ENCODE results near the gene ALG9.
"Not testable (repeated sequence)": the region's sequence is repeated elsewhere in the genome, so short reads cannot be mapped to it uniquely, and the experiment has no call there.

ALG9 gene

DNA sequence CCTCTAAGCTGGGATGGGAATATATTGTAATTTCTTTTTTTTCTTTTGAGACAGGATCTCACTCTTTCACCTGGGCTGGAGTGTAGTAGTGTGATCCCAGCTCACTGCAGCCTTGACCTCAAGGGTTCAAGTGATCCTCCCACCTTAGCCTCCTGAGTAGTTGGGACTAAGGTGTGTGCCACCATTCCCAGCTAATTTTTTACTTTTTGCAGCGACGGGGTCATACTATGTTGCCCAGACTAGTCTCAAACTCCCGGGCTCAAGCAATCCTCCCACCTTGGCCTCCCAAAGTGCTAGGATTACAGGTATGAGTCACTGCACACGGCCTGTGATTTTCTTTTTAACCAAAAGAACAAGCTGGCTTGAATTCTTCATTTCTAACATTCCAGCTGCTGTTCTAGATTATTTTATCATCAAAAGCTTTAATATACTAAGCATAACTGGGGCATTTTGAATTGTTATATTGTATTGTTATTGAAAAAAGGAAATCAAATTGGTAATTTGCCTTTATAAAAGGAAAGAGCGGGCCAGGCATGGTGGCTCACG, 78.4 kb downstream of the ALG9 start:
- DNase-seq: no peak

DNA sequence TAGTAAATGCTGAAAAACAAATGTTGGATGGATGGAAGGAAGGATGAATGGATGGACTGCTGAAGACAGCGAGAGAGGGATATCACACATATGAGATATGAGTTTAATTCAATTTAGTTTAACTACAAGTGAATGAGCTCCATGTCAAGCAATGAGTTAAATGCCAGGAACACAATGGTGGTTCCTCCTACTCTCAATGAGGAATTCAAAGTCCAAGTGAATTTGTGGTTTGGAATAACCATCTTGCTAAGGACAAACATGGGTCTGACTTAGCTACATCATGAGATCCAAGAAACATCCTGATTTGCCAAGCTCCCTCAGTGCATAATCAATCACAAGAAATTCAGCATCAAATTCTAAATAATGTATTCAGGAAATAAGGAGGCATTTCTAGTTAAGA, 79.1 kb downstream of the ALG9 start:
- no peak for DNase-seq

DNA sequence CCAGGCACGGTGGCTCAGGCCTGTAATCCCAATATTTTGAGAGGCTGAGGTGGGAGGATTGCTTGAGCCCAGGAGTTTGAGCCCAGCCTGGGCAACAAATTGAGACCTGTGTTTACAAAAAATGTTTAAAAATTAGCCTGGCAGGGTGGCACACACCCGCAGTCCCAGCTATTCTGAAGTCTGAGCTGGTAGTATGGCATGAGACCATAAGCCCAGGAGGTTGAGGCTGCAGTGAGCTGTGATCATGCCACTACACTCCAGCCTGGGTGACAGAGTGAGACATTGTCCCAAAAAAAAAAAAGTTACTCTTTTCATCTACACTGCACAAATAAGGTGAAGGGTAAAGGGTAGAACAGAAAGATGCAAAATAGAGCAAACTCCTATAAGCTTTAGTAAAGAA, 82.9 kb downstream of the ALG9 start:
- DNase-seq: no peak

DNA sequence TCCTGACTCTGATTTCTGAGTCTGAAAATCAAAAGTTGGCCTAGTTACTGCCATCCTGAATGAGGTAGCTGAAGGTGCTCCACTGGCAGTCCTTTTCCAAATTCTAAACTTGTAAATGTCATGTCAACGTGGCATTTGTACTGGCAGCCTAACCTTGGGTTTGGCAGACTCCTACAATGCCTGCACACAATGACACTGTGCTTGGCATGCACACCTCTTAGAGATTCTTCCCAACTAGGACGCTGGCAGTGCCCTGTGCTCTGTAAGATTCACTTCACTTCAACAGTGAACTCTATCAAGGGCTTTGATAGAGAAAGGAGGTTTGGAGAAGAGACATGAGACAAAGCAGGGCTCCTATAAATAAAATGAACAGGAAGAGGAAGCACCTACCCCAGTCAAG, 83.3 kb downstream of the ALG9 start:
- no peak for DNase-seq

DNA sequence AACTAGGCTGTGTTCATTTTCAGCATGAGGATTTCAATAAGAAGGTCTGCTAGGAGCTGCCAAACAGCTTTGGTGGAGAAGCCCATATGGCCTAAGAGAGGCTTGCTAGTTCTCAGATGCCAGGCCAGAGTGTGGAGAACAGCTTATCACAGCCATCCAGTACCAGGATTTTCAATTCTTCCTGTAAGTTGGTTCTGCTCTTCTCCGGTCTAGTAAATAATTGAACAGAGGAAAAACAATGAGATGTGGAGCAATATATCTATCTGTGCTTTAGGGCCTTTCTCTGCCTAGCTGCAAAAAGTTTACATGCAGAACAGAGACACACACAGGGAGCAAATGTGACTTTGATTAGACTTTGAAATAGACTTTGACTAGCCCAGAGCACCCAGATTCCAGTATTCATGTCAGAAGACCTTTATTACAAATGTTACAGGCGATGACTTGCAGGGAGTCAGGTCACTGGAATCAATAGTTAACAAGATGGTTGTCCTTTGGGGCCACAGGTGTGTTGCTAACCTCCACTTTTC, 85.4 kb downstream of the ALG9 start:
- no peak for DNase-seq

DNA sequence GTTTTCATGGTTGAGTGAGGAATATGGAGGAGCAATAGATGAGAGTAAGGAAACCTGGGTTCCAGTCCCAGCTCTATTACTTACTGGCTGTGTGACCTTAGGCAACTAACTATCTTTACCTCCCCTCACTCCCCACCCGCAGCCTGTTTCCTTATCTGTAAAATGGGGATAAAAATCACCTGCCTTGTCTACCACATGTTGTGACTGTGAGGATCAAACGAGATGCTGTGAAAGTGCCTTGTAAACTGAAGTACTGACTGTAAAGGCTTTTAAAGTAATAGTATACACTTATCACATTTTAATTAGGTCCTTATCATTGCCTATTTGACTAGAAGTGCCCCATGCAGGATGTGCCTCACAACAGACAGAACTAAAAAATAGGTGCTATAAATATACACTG, 86.3 kb downstream of the ALG9 start:
- DNase-seq: no peak

DNA sequence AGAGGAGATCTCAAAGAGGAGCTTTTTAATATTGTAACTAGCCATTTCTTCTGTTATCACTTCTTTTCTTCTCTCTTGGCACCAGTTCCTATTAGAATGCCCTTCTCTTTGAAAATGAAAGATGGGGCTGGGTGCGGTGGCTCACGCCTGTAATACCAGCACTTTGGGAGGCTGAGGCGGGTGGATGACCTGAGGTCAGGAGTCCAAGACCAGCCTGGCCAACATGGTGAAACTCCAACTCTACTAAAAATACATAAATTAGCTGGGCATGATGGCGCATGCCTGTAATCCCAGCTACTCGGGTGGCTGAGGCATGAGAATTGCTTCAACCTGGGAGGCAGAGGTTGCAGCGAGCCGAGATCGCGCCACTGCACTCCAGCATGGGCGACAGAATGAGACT, 87.1 kb downstream of the ALG9 start:
- DNase-seq: not testable (repeated sequence)

DNA sequence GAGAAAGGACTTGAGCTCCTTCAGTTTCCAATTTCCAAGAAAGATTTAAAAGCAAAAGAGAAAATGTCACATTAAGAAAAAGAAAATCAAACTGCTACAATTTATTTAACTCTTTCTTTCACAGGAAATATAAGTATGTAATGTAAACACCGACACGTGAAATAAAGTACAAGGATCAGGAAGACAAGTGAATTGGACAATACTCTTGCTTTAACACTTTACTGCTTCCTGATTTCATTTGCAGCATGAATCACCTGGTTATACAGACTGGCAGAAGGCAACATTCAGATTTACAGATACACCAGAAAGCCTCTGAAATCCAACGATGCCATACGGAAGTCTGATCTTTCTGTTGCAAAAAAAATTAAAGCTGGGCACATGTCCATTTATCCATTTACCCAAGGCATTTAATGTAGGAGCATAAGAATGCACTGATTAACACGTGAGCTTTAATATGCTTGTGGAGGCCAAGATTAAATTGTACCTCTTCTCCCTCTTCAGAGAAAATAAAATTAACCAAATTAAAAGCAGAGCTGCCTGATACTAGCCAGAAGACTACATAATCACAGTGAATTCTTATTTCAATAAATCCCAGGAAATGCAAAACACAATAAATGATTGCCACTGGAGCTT, 89.2 kb downstream of the ALG9 start:
- DNase-seq: no peak

DNA sequence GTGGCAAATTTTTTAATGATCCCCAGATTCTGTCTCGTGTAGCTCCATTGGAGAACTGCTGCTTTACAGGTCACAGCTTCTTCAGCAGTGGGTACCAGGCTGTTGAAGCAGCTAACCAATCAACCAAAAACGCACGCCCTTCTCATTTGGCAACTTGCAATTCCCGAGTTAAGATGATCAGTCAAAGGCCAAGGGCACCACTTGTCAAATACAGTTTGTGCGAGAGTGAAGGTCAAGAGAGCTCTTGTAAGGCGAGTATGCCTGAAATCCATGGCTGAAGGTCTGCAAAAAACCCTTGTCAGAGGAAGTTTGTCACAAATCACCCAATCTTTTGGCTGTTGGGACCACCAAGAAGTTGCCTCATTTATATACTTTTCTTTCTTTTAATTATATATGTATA, 92.3 kb downstream of the ALG9 start:
- no peak for DNase-seq

DNA sequence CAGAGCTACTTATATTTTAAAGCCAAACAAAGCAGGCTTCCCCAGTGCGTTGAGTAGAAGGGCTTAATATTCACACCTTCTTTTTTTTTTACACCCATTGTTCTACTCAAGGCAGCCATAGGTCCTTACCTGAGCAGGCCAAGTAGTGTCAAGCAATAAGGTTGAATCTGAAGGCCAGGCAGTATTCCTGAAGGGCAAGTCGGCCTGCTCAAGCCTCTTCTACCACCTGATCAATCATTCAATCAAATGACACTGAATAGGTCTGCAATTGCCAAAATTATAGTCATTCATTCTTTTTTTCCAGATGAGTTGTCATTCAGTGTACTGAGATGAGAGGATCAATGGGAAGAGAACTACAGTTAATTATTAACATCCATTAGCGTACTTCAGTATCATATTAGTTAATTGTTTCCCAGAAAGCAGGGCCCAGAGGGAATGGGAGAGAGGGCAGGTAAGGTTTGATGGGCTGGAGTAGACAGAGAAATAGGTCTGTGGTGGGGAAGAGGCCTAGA, 93.3 kb downstream of the ALG9 start:
- no peak for DNase-seq

DNA sequence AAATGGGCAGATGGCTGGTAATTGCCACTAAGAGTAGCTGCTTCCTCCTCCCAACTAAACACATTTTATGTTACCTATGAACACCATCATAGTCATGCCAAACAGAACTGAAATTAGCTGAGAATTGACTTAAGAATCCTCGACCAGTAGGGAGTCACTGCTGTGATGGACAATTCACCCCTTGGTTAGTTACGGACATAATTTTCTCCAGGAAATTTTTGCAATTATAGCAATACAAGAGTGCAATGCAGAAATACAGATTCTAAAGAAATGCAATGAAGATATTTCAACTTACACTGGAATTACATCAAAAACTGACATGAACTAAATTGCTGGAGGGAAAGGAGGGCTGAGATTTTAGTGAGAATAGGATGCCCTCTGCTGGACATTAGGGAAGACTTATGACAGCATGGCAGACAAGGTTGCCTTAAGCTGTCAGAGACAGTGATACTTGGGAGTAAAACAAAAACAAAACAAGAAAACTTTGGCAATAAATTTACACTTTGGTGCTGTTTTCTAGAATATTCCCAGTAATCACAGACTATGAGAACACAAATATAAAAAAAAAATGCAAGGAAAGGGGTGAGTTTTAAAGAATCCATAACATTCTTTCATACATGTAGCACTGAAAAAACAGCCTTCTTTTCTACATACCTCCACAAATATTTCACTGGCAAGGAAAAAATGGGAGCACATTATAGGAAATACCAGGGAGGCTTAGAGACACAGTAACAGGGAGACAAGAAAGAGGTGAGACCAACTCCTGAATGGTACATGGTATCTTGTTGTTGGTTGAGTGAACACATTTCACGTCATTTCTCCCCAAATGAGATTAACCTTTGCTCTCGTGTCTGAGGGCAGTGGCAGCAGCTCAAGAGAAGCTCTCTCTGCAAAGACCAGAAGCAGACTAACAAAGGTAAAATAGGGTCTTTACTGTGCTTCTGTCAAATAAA, 94.0 kb downstream of the ALG9 start:
- peak; percentile 68 for DNase-seq

DNA sequence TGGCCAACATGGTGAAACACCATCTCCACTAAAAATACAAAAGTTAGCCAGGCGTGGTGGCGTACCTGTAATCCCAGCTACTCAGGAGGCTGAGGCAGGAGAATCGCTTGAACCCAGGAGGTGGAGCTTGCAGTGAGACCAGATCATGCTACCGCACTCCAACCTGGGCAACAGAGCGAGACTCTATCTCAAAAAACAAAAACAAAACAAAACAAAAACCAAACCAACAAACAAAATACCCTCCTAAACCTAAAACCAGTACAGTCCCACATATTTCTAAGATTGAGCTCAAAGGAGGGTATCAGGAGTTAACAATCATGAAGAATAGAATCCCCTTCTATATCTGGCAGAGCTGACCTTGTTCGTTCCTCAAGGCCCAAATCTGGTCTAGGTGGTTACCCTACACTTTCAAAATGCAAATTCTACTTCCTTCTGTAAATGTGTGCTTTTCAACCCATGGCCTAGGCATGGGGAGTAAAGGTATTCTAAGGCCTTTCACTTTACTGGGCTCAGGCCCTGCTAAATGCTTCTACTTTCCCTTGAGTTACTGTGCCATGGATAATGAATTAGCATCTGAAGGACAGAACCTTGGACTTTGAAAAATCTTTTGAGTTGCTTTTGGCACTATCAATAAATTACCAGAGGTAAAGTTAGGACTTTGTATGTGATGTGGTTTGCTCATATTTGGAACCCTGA, 94.8 kb downstream of the ALG9 start:
- no peak for DNase-seq

DNA sequence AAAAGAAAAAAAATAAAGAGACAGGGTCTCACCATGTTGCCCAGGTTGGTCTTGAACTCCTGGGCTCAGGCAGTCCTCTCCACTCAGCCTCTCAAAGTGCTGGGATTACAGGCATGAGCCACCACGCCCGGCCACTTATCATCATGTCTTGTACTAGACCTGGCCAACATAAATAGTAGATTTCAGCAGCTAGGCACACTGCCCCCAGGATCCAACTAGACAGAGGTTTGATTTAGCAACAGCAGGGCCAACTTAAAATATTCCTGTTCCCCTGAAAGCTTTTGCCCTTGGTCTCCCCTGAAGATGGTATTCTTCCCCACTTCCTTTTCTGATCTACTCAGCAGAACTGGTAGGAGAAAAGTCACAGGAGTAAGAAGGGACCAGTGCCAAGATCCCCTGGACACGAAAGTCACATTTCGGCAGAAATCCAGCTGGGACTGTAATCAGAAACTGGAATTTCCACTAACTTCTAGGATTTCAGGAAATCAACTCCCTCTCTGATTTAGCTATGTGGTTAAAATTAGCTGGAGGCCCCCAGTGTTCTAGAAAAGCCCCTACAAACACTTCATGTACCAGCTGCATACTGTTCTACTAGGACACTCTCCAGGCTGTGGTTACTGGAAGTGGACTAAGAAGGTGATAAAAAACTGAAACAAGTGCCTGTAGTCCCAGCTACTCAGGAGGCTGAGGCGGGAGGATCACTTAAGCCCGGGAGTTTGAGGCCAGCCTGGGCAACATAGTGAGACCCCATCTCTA, 96.2 kb downstream of the ALG9 start:
- DNase-seq: no peak

DNA sequence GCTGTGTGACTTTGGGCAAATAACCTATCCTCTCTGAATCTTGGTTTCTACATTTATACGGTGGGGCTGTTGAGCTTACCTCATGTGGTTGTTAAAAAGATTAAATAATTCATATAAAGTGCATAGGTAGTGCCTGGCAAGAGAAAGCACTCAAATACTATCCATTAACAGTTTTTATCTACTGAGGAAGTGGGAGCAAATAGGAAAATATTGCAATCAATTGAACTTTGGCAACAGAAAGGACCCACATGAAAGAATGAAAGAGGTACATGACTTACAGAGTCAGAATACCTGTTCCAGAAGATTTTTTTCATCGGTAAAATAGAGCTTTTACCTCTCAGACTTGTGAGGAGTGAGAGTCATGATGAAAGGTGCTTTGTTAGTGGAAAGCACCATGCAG, 98.8 kb downstream of the ALG9 start:
- no peak for DNase-seq

DNA sequence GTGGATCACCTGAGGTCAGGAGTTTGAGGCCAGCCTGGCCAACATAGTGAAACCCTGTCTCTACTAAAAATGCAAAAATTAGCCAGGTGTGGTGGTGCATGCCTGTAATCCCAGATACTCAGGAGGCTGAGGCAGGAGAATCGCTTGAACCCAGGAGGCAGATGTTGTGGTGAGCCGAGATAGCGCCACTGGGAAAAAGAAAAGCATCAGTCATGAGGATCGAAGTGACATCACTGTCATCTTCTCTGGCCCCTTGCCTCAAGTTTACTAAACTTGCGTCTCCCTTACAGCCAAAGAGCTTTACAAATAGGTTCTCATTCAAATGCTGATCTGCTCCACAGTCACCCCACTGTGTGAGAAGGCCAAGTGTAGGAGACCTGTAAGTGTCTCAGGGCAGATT, 100.2 kb downstream of the ALG9 start:
- DNase-seq: not testable (repeated sequence)

DNA sequence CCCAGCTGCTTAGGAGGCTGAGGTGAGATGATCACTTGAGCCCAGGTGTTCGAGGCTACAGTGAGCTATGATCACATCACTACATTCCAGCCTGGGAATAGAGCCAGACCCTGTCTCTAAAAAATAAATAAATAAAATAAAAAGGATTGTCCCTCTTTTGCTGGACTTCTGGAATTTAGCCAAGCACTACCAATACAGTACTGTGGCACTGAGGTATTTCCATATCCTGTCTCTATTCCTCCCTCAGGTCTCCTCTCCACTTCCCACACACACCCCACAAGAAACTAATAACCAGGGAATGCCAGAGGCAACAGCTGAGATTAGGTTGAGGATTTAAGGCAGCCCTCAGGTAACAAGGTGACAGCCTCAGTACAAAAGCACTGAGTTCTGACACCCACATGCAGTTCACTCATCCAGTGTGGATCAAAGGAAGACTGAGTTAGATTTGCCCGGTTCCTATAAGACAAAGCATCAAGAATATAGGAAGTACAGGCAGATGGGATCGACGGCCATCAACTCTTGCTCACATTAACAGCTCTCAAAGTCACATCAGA, 100.7 kb downstream of the ALG9 start:
- DNase-seq: no peak

DNA sequence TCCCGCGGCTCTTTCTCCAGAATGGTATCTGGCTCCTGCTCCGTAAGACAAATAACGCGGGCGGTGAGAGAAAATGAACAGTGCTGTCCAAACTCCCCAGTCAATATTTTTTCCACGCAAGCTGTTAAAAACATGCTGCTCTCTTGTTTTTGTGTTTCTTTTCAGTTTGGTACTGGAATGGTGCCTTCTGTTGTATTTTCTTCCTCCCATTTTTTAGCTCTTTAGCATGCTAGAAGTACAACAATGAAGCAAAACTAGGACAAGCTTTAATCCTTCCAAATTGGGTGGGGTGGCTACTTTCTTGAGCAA, 104.6 kb downstream of the ALG9 start:
- no peak for DNase-seq

DNA sequence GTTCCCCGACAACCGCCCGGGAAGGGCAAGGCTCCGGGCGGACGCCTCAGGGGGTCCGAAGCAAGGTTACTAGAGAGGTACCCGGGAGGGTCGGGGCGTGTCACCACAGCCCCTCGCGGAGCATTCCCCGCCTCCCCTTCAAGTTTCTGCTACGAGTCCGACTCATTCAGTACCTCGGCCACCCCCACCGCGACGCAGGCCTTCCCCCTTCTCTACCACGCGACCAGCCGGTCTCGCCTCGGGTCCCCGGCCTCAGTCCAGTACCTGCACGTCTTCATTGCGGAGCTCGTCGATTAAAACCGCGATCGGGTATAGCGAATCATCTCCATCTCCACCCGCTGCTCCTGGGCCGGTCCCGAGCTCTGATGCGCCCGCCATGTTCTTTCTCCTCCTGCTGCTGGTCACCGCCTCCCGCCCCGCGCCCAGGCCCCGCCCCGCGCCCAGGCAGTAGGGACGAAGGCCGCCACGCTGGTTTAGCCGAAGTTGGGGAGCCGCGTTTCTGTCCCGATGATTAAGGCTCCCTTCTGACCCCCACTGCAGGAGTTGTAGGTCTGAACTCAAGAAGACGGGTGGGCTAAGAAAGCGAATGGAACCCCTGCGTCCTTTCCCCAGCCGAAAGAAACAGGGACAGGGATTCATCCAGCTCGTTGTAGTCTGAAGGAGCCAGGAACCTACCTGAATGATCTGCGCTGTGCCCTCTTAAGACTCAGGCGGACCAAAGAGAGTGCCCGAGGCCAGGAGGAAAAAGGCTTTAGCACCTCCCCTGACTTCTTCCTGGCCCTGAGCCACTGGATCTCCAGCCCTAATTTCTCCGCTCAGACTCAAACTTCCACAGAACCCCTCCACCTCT, 105.2 kb downstream of the ALG9 start, which contains the start of gene PPP2R1B:
TSS of gene PPP2R1B (minus strand) at position 406 of the 850 bp plus-strand sequence. CDS start at position 378, 28 bp downstream.
- DNase-seq: peak; percentile 76

DNA sequence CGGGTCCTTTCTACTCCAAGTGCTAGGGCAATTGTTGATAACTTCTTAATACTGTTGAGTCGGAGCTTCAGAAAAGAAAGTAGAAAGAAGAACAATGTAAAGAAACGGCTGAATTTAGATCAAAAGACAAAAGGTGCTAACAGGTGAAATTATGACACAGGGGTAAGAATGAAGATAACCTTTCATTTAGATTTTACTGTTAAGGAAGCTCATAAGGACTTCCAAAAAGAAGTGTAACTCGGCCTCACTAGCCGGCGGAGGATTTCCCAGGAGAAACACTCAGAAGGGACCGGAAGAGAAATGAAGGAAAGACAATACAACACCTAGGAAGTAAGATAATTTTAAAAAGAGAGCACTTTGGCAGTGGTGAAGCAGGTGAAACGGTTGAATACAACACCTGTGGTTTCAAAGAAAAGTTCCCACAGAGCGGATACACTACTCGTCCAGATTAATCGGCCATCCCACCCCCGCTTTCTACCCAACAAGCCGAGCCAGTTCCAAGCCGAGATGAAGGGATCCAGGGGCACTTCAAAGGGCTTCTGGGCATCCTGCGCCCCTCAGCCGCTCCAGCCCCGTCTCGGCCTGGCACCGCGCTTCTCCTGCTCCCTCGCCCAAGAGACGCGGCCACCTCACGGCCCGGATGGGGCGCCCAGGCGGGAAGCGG, 105.9 kb downstream of the ALG9 start:
- DNase-seq: peak; percentile 63

DNA sequence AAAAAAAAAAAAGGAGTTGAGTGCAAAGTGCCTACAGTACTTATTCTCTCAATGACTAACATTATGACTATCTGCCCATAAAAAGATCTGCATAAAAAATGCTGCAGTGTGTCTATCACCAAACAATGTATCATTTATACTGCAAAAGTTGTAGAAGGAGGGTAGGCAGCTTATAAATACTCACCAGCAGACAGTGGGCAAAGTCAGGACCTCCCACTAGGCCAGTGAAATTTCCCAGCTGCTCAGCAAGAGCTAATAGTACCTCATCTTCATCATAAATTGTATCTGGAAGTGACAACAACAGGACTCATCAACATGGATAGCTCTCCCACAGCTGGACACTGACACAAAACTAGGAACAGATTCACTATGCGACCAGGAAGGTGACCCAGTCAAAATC, 106.8 kb downstream of the ALG9 start:
- no peak for DNase-seq

Measured in NCI-H146 (cell line).